K562 (cell line): ENCODE data around the gene RGS19. TPM values are rescaled to one million over a fixed set of nuclear protein-coding genes. Genes with fewer than 3 reads are reported as not detected.

Source experiments
- ATAC-seq: fragments of 200-7000 bp; cut with Tn5 transposase; 3 replicates; pipeline ENCODE4 v1.9.1; 2020; ENCODE audit warnings: moderate library complexity
- BruUV-seq: library from RNA; stranded (reverse); fragments of 400-500 nt; replicated peaks from 2 replicates; lab custom pipeline; 2021; lab: Mats Ljungman, UMichigan
- CTCF ChIA-PET: fragments of 300-600 bp; formaldehyde crosslinking; extraction: SDS; loops from one replicate; lab custom pipeline; 2021; ENCODE audit warnings: low intra/inter-chr PET ratio; lab: Yijun Ruan, JAX
- POLR2A ChIA-PET: fragments of 300-600, 350-650 bp; sonication (Branson Sonifier 250); formaldehyde crosslinking; extraction: SDS; loops from one replicate; lab custom pipeline; 2021; ENCODE audit warnings: antibody characterized with exemption, inconsistent platforms; lab: Yijun Ruan, JAX
- DNase-seq, 4 experiments: peaks; one replicate each; pipeline versions ENCODE4 v3.0.0 to v3.0.0-alpha.2; 2011 to 2018; ENCODE audit warnings: low spot score in 3 of 4, mixed read lengths in 3 of 4; ENCODE audit errors: extremely low read depth in 1 of 4
- FAIRE-seq: peaks from 2 replicates; lab custom pipeline; 2011; peaks lifted over from hg19 to GRCh38; lab: Jason Lieb, UNC
- H2AFZ ChIP-seq: 2 replicates; pipeline ENCODE4 v1.6.0; 2011; ENCODE audit warnings: low read depth, low read length, control low read depth, inconsistent platforms
- H3K27ac ChIP-seq: fragments of 200-600 bp; 3 replicates; pipeline ENCODE4 v1.8.0; 2011; ENCODE audit warnings: low read depth, mild to moderate bottlenecking, control low read depth, inconsistent platforms, low read length, moderate library complexity, mixed read lengths; ENCODE audit errors: extremely low read depth
- H3K27me3 ChIP-seq, 2 experiments: fragments of 300-600 bp in 1 of 2; 2 replicates in 1 of 2; 3 replicates in 1 of 2; pipeline versions ENCODE4 v1.6.0 to v1.8.0; 2011; ENCODE audit warnings: inconsistent platforms in 2 of 2, low read length in 2 of 2, mild to moderate bottlenecking in 1 of 2, mixed read lengths in 1 of 2, moderate library complexity in 1 of 2; ENCODE audit not compliant: control insufficient read depth in 2 of 2, insufficient read depth in 2 of 2
- H3K36me3 ChIP-seq: fragments of 300-600 bp; 3 replicates; pipeline ENCODE4 v1.8.0; 2011; ENCODE audit warnings: mild to moderate bottlenecking, low read length, inconsistent platforms; ENCODE audit not compliant: control insufficient read depth, insufficient read depth
- H3K4me1 ChIP-seq, 2 experiments: fragments of 200-600 bp in 1 of 2; replicated peaks in 1 of 2; 2 replicates in 1 of 2; 3 replicates in 1 of 2; pipeline versions ENCODE4 v1.5.1 to v1.8.0; 2011; ENCODE audit warnings: inconsistent platforms in 2 of 2, low read length in 2 of 2, mild to moderate bottlenecking in 1 of 2, mixed read lengths in 1 of 2, moderate library complexity in 1 of 2; ENCODE audit not compliant: control insufficient read depth in 2 of 2, insufficient read depth in 2 of 2
- H3K4me2 ChIP-seq: 2 replicates; pipeline ENCODE4 v1.6.1; 2011; ENCODE audit warnings: low read length, control low read depth, inconsistent platforms, mixed read lengths; ENCODE audit not compliant: insufficient read depth
- H3K4me3 ChIP-seq: fragments of 200-600 bp; sonication (generic), shearing (Covaris generic); 2 replicates; pipeline ENCODE4 v1.5.1; 2016; ENCODE audit warnings: control low read depth, inconsistent platforms
- H3K79me2 ChIP-seq: fragments of 200-600 bp; 3 replicates; pipeline ENCODE4 v1.8.0; 2011; ENCODE audit warnings: low read length, inconsistent platforms; ENCODE audit not compliant: control insufficient read depth, insufficient read depth
- H3K9ac ChIP-seq, 2 experiments: 2 replicates each; pipeline versions ENCODE4 v1.6.0 to v1.6.1; 2011; ENCODE audit warnings: low read depth in 2 of 2, low read length in 2 of 2, control low read depth in 1 of 2, inconsistent platforms in 1 of 2, mild to moderate bottlenecking in 1 of 2, mixed read lengths in 1 of 2; ENCODE audit not compliant: insufficient read depth in 1 of 2
- H3K9me1 ChIP-seq: one replicate; pipeline ENCODE4 v1.6.0; 2011; ENCODE audit warnings: inconsistent platforms, mild to moderate bottlenecking, low read length, moderate library complexity; ENCODE audit not compliant: control insufficient read depth, insufficient read depth
- H3K9me3 ChIP-seq: replicated peaks from 2 replicates; pipeline ENCODE4 v1.5.1; 2011; ENCODE audit warnings: low read depth, low read length, inconsistent platforms; ENCODE audit not compliant: control insufficient read depth, insufficient read depth
- H4K20me1 ChIP-seq: replicated peaks from 2 replicates; pipeline ENCODE4 v1.6.1; 2011; ENCODE audit warnings: low read length, inconsistent platforms, mixed read lengths; ENCODE audit not compliant: control insufficient read depth, insufficient read depth
- COPS2 ChIP-seq: fragments of 450-650 bp; conservative IDR thresholded peaks from 2 replicates; pipeline ENCODE4 v1.6.1; 2016; ENCODE audit warnings: mild to moderate bottlenecking, moderate library complexity
- CREM ChIP-seq: IDR thresholded peaks from 2 replicates; pipeline ENCODE4 v1.6.1; 2014; ENCODE audit warnings: antibody characterized with exemption, low read depth
- NRF1 ChIP-seq, 2 experiments: fragments of 450-650 bp; IDR thresholded peaks in 1 of 2; conservative IDR thresholded peaks in 1 of 2; 2 replicates each; pipeline ENCODE4 v1.6.1; 2014; ENCODE audit warnings: mild to moderate bottlenecking in 2 of 2
- POLR2G ChIP-seq: fragments of 200-400 bp; formaldehyde crosslinking; IDR thresholded peaks from 2 replicates; pipeline ENCODE4 v1.6.1; 2017; ENCODE audit warnings: low read depth, mild to moderate bottlenecking, antibody characterized with exemption, low read length, moderate library complexity
- ZBTB49 ChIP-seq: sonication (generic); formaldehyde crosslinking; IDR thresholded peaks from 2 replicates; pipeline ENCODE4 v1.8.0; 2022; ENCODE audit warnings: missing genetic modification reagents, mild to moderate bottlenecking, borderline replicate concordance
- ZBTB7A ChIP-seq: IDR thresholded peaks from 2 replicates; pipeline ENCODE4 v1.6.1; 2011; ENCODE audit warnings: low read depth, mild to moderate bottlenecking, low read length, moderate library complexity, borderline replicate concordance; ENCODE audit not compliant: control insufficient read depth
- WGBS: fragments of 100-300 bp; shearing (Covaris generic); methylation state at CpG from one replicate; pipeline ENCODE4 v1.1.6; 2016; ENCODE audit warnings: low coverage, mixed read lengths; ENCODE audit not compliant: insufficient coverage; ENCODE audit errors: missing lambda C conversion rate; 5-methylcytosine and 5-hydroxymethylcytosine counted together
- in situ Hi-C: fragments of 300-500 bp; cut with MboI; formaldehyde crosslinking; loops from 4 replicates; pipeline ENCODE4 v1.15.0; 2018; ENCODE audit warnings: inconsistent platforms, mixed read lengths
- intact Hi-C: fragments of 100-400 bp; cut with micrococcal nuclease; formaldehyde crosslinking; loops from 2 replicates; pipeline ENCODE4 v1.14.2; 2022
- polyA plus RNA-seq, 8 experiments: library from polyadenylated mRNA; depleted of rRNA in 4 of 8; stranded (reverse) in 5 of 8; unstranded in 3 of 8; fragments of >200 nt; fragmentation: Nextera tagmentation in 2 of 8; fragmentation: Illumina TruSeq in 1 of 8; extraction: Ambion mirVana in 2 of 8; extraction: Trizol in 1 of 8; gene quantifications; 2 replicates each; pipeline versions ENCODE4 v1.2.1 to v1.2.3, GENCODE V29; 2011 to 2014; ENCODE audit warnings: inconsistent platforms in 1 of 8, missing spikeins in 1 of 8
- total RNA-seq, 7 experiments: library from RNA; depleted of rRNA in 6 of 7; stranded (reverse); fragments of >200 nt in 6 of 7; fragmentation: Illumina TruSeq in 2 of 7; extraction: Trizol in 2 of 7; gene quantifications; 2 replicates each; pipeline versions ENCODE4 v1.2.1 to v1.2.3, GENCODE V29; 2011 to 2021; ENCODE audit warnings: low replicate concordance in 1 of 7
- TF ChIP-seq, protein P1 (sequence below): fragments of 450-650 bp; conservative IDR thresholded peaks from 2 replicates; pipeline ENCODE4 v1.6.1; 2016; ENCODE audit warnings: missing genetic modification characterization, low read depth, mild to moderate bottlenecking, missing compliant biosample characterization, moderate library complexity
- TF ChIP-seq, protein P2 (sequence below): sonication (generic); IDR thresholded peaks from 2 replicates; pipeline ENCODE4 v1.6.1; 2016

Gene RGS19
- total and polyA plus RNA-seq, 9 of the 15 experiments (the other 6 are each of a cell fraction or from before 2014, with no cell fraction given): 0.41 to 23.7 (median 14.6) TPM

- ATAC-seq: no peak
- POLR2A ChIA-PET: interaction anchor here (0.5 kb wide), 1 partner anchor 20 kb away, joined by 3 read pairs; no protein-coding TSS in a partner anchor
- no peak overlapping the region for H3K4me3 ChIP-seq
- peak overlapping the region in 1 of 2 experiments; percentile 77; a peak in 2 of 4 replicates for H3K9ac ChIP-seq
- CTCF ChIA-PET: no interaction called here
- H3K4me2 ChIP-seq: no peak overlapping the region
- BruUV-seq: no TSS peak
- in situ Hi-C loops: no loop called here
- no peak for DNase-seq
- no peaks in the 10 kb centered on the region for H3K27me3 ChIP-seq
- 78% methylated on average over 6 of the region's 6 CpGs for WGBS
- no peak overlapping the region for H3K27ac ChIP-seq
- intact Hi-C loops: no loop called here
- no peaks in the 10 kb centered on the region for H3K36me3 ChIP-seq
- TF ChIP-seq, protein P1, sequence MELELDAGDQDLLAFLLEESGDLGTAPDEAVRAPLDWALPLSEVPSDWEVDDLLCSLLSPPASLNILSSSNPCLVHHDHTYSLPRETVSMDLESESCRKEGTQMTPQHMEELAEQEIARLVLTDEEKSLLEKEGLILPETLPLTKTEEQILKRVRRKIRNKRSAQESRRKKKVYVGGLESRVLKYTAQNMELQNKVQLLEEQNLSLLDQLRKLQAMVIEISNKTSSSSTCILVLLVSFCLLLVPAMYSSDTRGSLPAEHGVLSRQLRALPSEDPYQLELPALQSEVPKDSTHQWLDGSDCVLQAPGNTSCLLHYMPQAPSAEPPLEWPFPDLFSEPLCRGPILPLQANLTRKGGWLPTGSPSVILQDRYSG (tag): no peak
- peak; percentile 35; the same call in 1 of the 2 replicates for TF ChIP-seq POLR2G
- H4K20me1 ChIP-seq: no peaks in the 10 kb centered on the region
- FAIRE-seq: no peak
- no peaks in the 10 kb centered on the region for H3K9me3 ChIP-seq
- H3K9me1 ChIP-seq: peaks cover 3% of the 10 kb centered on the region
- peaks cover 33 to 95% of the 10 kb centered on the region in 2 experiments for H3K4me1 ChIP-seq
- H3K79me2 ChIP-seq: peaks cover 4% of the 10 kb centered on the region; the same call in 2 of the 3 replicates
- no peak overlapping the region for H2AFZ ChIP-seq
Measured at GRCh38 chr20:64067005-64067632, 12.2 kb downstream of the RGS19 start.

DNA sequence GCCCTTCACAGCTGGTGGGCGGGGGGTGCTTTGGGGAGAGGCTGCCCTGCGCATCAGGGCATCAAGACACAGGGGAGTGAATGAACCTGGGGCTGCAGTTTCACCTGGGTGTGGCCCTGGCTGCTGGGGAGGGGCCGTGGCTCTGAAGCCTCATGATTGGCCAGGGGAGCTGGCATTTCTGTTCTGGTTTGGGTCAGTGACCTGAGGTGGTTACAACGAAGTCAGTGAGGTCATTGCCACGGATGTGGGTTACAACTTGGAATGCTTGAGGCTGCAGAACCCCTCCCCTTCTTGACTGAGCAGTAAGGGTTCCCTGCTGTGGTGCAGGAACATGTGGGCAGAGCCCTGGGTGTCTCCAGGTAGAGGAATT lies 13.4 kb downstream of the RGS19 start:
- peaks cover 4% of the 10 kb centered on the region; the same call in 2 of the 3 replicates for H3K79me2 ChIP-seq
- TF ChIP-seq NRF1 (conservative IDR thresholded peaks at IDR 0.05 in 1 of 2, IDR thresholded peaks at IDR 0.05 in 1 of 2) (peak; percentile 46 to 47; a peak in 3 of 4 replicates), ZBTB49 (CRISPR knock-in tag) (no peak), CREM (peak; percentile 43; the same call in 1 of the 2 replicates), ZBTB7A (peak; percentile 3; the same call in 1 of the 2 replicates), COPS2 (no peak)
- TF ChIP-seq, protein P2, sequence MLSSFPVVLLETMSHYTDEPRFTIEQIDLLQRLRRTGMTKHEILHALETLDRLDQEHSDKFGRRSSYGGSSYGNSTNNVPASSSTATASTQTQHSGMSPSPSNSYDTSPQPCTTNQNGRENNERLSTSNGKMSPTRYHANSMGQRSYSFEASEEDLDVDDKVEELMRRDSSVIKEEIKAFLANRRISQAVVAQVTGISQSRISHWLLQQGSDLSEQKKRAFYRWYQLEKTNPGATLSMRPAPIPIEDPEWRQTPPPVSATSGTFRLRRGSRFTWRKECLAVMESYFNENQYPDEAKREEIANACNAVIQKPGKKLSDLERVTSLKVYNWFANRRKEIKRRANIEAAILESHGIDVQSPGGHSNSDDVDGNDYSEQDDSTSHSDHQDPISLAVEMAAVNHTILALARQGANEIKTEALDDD: no peak

More for the DNA sequence above, 13.4 kb downstream of the RGS19 start:
- peak overlapping the region; percentile 32; the same call in 1 of the 3 replicates for H3K27ac ChIP-seq
- 0 out of 2 replicates have a peak overlapping the region, but pooled peaks have one; percentile 40 for H2AFZ ChIP-seq
- H3K9me3 ChIP-seq: no peaks in the 10 kb centered on the region
- intact Hi-C loops: no loop called here
- POLR2A ChIA-PET: interaction anchor here (0.6 to 0.9 kb wide), 3 partner anchors 13 to 152 kb away, joined by 3 read pairs; no protein-coding TSS in a partner anchor
- H3K9me1 ChIP-seq: peaks cover 3% of the 10 kb centered on the region
- BruUV-seq: no TSS peak
- no peaks in the 10 kb centered on the region for H3K27me3 ChIP-seq
- peak; percentile 74 to 75 (median 74) for DNase-seq
- peak; percentile 95 for FAIRE-seq
- ATAC-seq: peak; percentile 52
- WGBS: 15% methylated on average over 5 of the region's 5 CpGs
- H3K9ac ChIP-seq: peak overlapping the region in 1 of 2 experiments; percentile 28; a peak in 2 of 4 replicates
- in situ Hi-C loops: no loop called here
- H3K36me3 ChIP-seq: no peaks in the 10 kb centered on the region
- H3K4me2 ChIP-seq: no peak overlapping the region
- H3K4me3 ChIP-seq: no peak overlapping the region
- no peaks in the 10 kb centered on the region for H4K20me1 ChIP-seq
- H3K4me1 ChIP-seq: peaks cover 34 to 87% of the 10 kb centered on the region in 2 experiments
- CTCF ChIA-PET: no interaction called here
